HG03139 (cell line): ENCODE data around the gene GPR119.
"Not testable (repeated sequence)": the region's sequence is repeated elsewhere in the genome, so short reads cannot be mapped to it uniquely, and the experiment has no call there.

ENCODE experiments used
- ATAC-seq: cut with Tn5 transposase; IDR thresholded peaks from one replicate; pipeline ENCODE4 v1.9.1; 2021; ENCODE audit not compliant: unreplicated experiment

GPR119 gene

GRCh38 chrX:130385520-130385919 is at the start of gene GPR119:
Gene GPR119 (minus strand): TSS chrX:130385674. CDS start chrX:130385447, 227 bp downstream.
- ATAC-seq: no peak

DNA sequence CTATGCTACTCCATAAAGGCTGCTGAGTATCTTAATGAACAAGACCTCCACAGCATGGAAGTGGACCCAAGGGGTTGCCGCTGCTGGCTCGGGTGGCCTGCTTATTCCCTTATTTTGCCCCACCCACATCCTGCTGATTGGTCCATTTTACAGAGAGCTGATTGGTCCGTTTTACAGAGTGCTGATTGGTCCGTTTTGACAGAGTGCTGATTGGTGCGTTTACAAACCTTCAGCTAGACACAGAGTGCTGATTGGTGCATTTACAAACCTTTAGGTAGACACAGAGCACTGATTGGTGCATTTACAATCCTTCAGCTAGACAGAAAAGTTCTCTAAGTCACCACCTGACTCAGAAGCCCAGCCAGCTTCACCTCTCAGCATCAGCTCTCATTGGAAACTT is 43.8 kb upstream of the GPR119 start:
- not testable (repeated sequence) for ATAC-seq

GRCh38 chrX:130426531-130426930 is 41.1 kb upstream of the GPR119 start:
- no peak for ATAC-seq

GRCh38 chrX:130419263-130419662 is 33.8 kb upstream of the GPR119 start:
- ATAC-seq: no peak

- ATAC-seq: no peak
These were observed 33.3 kb upstream of the GPR119 start for GRCh38 chrX:130418740-130419139.

DNA sequence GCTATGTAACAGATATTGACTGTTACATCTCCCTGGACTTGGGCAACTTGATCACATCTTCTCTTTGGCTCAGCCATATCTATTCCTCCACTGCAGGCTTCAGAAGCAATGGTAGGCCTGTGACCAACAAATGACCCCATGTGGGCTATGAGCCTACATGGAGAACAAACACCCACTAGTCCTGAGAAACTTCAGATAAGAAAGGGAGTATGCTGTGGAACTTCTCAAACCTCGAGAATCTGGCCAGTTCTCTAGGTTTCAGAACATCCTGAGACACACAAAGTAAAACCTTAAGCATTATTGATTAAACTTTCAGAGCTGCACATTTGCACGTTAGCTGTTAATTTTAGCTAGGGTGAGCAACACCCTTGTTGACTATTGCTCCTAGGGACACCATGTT is 32.6 kb upstream of the GPR119 start:
- no peak for ATAC-seq

DNA sequence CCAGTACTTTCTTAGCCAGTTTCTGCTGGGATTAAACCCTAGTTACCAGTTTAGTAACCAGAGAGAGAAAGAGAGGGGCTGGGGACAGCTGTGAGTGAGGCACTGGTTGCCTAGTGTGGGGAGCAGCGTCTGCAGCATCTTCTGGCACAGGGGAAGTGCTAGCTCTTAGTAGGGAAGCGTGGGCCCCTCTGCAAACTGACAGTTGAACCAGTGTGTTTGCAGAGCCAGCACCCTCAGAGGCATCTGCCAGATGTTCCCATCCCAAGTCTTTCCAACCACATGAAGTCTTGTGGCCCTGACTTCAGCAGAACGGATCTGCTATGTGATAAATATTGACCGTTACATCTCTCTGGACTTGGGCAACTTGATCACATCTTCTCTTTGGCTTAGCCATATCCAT is 31.3 kb upstream of the GPR119 start:
- ATAC-seq: no peak

GRCh38 chrX:130415201-130415600 is 29.7 kb upstream of the GPR119 start:
- ATAC-seq: no peak

DNA sequence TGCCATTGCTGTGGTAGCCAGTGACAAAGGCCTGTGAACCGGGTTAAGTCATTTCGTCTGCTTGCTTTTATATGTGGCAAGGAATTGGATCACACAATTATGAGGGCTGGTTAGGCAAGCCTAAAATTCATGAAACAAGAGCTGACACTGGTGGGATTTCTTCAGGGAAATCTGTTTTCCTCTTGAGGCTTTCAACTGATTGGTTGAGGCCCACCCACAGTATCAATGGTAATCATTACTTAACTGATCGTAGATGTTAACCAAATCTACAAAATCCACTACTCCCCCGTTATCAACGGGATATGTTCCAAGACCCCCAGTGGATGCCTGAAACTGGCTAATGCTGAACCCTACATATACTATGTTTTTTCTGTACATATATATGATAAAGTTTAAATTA is 29.3 kb upstream of the GPR119 start:
- ATAC-seq: no peak

DNA sequence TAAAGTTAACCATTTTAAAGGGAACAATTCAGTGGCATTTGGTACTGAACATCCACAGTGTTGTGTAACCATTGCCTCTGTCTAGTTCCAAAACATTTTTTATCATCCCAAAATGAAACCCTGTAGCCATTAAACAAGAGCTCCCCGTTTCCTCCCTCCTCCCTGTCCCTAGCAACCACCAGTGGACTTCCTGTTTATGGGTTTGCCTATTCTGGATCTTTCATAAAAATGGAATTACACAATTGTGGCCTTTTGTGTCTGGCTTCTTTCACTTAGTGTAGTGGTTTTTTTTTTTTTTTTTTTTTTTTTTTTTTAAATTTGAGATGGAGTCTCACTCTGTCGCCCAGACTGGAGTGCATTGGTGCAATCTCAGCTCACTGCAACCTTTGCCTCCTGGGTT is 27.9 kb upstream of the GPR119 start:
- ATAC-seq: no peak

GRCh38 chrX:130402208-130402684 is 16.8 kb upstream of the GPR119 start:
- ATAC-seq: peak; percentile 9

- ATAC-seq: peak; percentile 82
These were observed 16.1 kb upstream of the GPR119 start, which contains the start of gene RBMX2 for GRCh38 chrX:130401415-130402207. Gene RBMX2 (plus strand): TSS chrX:130401987. CDS start chrX:130402033, 46 bp downstream.

DNA sequence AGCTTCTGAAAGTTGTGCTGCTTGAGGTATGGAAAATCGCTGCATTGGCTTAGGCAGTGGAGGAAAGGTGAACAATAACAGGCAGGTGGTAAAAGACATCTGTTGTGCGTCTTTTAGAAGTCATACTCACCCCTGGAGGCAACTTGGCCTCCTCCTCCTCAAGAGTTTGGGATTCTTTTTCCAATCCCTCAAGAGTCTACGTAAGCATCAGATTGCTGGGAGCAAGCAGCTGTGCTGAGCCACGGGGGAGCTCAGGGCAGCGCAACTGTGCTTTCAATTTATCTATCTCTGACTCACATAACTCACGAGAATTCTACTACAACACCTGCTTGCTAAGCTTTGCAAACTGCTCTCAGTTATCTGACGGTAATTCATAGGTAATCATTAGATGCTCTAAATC is 9.9 kb upstream of the GPR119 start:
- no peak for ATAC-seq

- ATAC-seq: no peak
These were observed 8.1 kb upstream of the GPR119 start for GRCh38 chrX:130393451-130394074.

DNA sequence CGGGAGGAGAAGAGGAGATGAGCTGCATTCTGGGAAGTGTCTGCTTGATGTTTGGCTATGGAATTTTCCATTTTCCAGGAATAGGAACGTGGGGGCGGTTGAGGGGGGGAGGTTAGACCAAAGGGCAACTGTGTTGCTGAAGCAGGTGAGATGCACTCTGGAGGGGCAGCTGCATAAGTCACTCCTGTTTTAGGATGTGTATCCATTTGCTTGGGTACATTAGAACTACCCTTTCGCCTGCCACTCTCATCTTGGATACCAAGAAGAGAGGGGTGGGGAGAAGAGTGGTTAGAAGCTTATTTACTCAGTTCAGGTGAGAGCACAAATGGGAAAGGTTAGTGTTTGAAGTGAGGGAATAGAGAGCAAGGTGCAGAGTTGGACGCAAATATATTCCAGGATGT is 934 bp upstream of the GPR119 start:
- ATAC-seq: no peak

GRCh38 chrX:130378024-130378669 is 7.3 kb downstream of the GPR119 start:
- no peak for ATAC-seq

GRCh38 chrX:130376077-130376476 is 9.4 kb downstream of the GPR119 start:
- ATAC-seq: no peak

GRCh38 chrX:130352050-130352449 is 33.4 kb downstream of the GPR119 start:
- ATAC-seq: not testable (repeated sequence)

- ATAC-seq: no peak
These were observed 33.9 kb downstream of the GPR119 start for GRCh38 chrX:130351567-130351966.

GRCh38 chrX:130347321-130347720 is 38.2 kb downstream of the GPR119 start:
- no peak for ATAC-seq

- ATAC-seq: no peak
These were observed 42.1 kb downstream of the GPR119 start for GRCh38 chrX:130343411-130343810.

DNA sequence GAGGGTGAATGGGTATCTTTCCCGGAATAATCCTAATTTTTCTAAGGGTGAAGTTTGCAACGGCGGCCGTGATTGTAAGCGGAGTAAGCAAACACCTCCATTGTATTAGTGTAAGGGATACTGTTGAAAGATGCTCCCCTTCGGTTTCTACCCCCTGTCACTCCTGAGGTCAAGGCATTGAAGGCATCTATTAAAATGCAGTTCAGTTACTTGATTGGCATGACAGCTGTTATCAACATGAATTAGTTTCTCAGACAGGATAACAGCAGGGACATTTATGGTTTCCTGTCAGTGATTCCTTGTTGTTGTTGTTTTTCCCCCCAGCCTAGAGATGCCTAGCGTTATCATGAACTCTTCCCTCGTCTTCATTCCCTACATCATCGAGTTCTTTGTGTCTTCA is 45.2 kb downstream of the GPR119 start:
- ATAC-seq: no peak
